Liver (tissue), 9 donors: ENCODE results near the gene NAT14. TPM values are rescaled to one million over a fixed set of nuclear protein-coding genes. Genes with fewer than 3 reads are reported as not detected.
"Not testable (repeated sequence)": the region's sequence is repeated elsewhere in the genome, so short reads cannot be mapped to it uniquely, and the experiment has no call there.

Experiments used
- DNase-seq: peaks from one replicate; pipeline ENCODE4 v3.0.0-alpha.2; 2017; ENCODE audit warnings: low spot score
- H3K27ac ChIP-seq, 2 donors: one replicate each; pipeline ENCODE4 v1.7.0; 2013; ENCODE audit warnings: inconsistent platforms in 2 of 2, low read length in 2 of 2, control low read depth in 1 of 2, low read depth in 1 of 2, mild to moderate bottlenecking in 1 of 2
- H3K27me3 ChIP-seq, 4 donors: one replicate each; pipeline versions ENCODE4 v1.6.1 to v1.7.0; 2013; ENCODE audit warnings: low read length in 3 of 4, inconsistent platforms in 1 of 4, mild to moderate bottlenecking in 1 of 4, moderate library complexity in 1 of 4; ENCODE audit not compliant: control insufficient read depth in 4 of 4, insufficient read depth in 4 of 4
- H3K36me3 ChIP-seq, 4 donors: one replicate each; pipeline versions ENCODE4 v1.6.1 to v1.7.0; 2013; ENCODE audit warnings: low read length in 3 of 4, mild to moderate bottlenecking in 3 of 4, low read depth in 1 of 4, moderate library complexity in 1 of 4; ENCODE audit not compliant: control insufficient read depth in 4 of 4, insufficient read depth in 3 of 4
- H3K4me1 ChIP-seq, 4 donors: one replicate each; pipeline versions ENCODE4 v1.6.1 to v1.7.0; 2013; ENCODE audit warnings: low read length in 3 of 4, mild to moderate bottlenecking in 3 of 4, moderate library complexity in 1 of 4; ENCODE audit not compliant: control insufficient read depth in 4 of 4, insufficient read depth in 4 of 4
- H3K4me3 ChIP-seq, 3 donors: one replicate each; pipeline versions ENCODE4 v1.6.1 to v1.7.0; 2013; ENCODE audit warnings: low read length in 3 of 3, control low read depth in 1 of 3, low read depth in 1 of 3, mild to moderate bottlenecking in 1 of 3
- H3K9ac ChIP-seq, 2 donors: one replicate each; pipeline ENCODE4 v1.7.0; 2013; ENCODE audit warnings: low read length in 2 of 2, mild to moderate bottlenecking in 2 of 2, moderate library complexity in 2 of 2, control low read depth in 1 of 2, low read depth in 1 of 2
- H3K9me3 ChIP-seq, 4 donors: one replicate each; pipeline versions ENCODE4 v1.6.1 to v1.7.0; 2013; ENCODE audit warnings: low read length in 3 of 4; ENCODE audit not compliant: control insufficient read depth in 4 of 4
- ATF3 ChIP-seq: IDR thresholded peaks from 2 replicates; pipeline ENCODE4 v1.6.1; 2016; ENCODE audit warnings: antibody characterized with exemption
- CTCF ChIP-seq: fragments of 150-350 bp; IDR thresholded peaks from 2 replicates; pipeline ENCODE4 v1.5.1; 2017; ENCODE audit warnings: improper control_type of control experiment, low read depth, low read length; ENCODE audit not compliant: missing input control
- EGR1 ChIP-seq, 2 donors: IDR thresholded peaks; 2 replicates each; pipeline ENCODE4 v1.6.1; 2016 to 2018; ENCODE audit warnings: antibody characterized with exemption in 2 of 2, low read depth in 2 of 2
- FOXA1 ChIP-seq: IDR thresholded peaks from 2 replicates; pipeline ENCODE4 v1.6.1; 2016; ENCODE audit warnings: antibody characterized with exemption
- FOXA2 ChIP-seq: IDR thresholded peaks from 2 replicates; pipeline ENCODE4 v1.6.1; 2016; ENCODE audit warnings: antibody characterized with exemption
- GABPA ChIP-seq, 2 donors: IDR thresholded peaks in 1 of 2; conservative IDR thresholded peaks in 1 of 2; 2 replicates each; pipeline ENCODE4 v1.6.1; 2016; ENCODE audit warnings: antibody characterized with exemption in 2 of 2, mild to moderate bottlenecking in 1 of 2, moderate library complexity in 1 of 2
- HNF4G ChIP-seq: IDR thresholded peaks from 2 replicates; pipeline ENCODE4 v1.6.1; 2016; ENCODE audit warnings: antibody characterized with exemption
- MAX ChIP-seq: IDR thresholded peaks from 2 replicates; pipeline ENCODE4 v1.6.1; 2016; ENCODE audit warnings: antibody characterized with exemption
- NR2F2 ChIP-seq: IDR thresholded peaks from 2 replicates; pipeline ENCODE4 v1.6.1; 2016; ENCODE audit warnings: antibody characterized with exemption
- RAD21 ChIP-seq, 2 donors: IDR thresholded peaks; 2 replicates each; pipeline ENCODE4 v1.6.1; 2016; ENCODE audit warnings: antibody characterized with exemption in 2 of 2, mild to moderate bottlenecking in 2 of 2
- REST ChIP-seq: IDR thresholded peaks from 2 replicates; pipeline ENCODE4 v1.6.1; 2016; ENCODE audit warnings: antibody characterized with exemption, mild to moderate bottlenecking
- RXRA ChIP-seq, 2 donors: IDR thresholded peaks; 2 replicates each; pipeline ENCODE4 v1.6.1; 2017 to 2018; ENCODE audit warnings: antibody characterized with exemption in 2 of 2, mild to moderate bottlenecking in 1 of 2
- SP1 ChIP-seq: IDR thresholded peaks from 2 replicates; pipeline ENCODE4 v1.6.1; 2018; ENCODE audit warnings: antibody characterized with exemption, mild to moderate bottlenecking
- TAF1 ChIP-seq: conservative IDR thresholded peaks from 2 replicates; pipeline ENCODE4 v1.6.1; 2016; ENCODE audit warnings: antibody characterized with exemption, mild to moderate bottlenecking
- YY1 ChIP-seq: IDR thresholded peaks from 2 replicates; pipeline ENCODE4 v1.6.1; 2016; ENCODE audit warnings: antibody characterized with exemption, mild to moderate bottlenecking
- ZBTB33 ChIP-seq: IDR thresholded peaks from 2 replicates; pipeline ENCODE4 v1.6.1; 2016; ENCODE audit warnings: antibody characterized with exemption
- WGBS: extraction: QIAGEN DNeasy Blood & Tissue Kit; methylation state at CpG from one replicate; pipeline ENCODE4 v1.1.7; 2013; 5-methylcytosine and 5-hydroxymethylcytosine counted together
- polyA plus RNA-seq, 2 donors: library from polyadenylated mRNA; stranded (reverse) in 1 of 2; unstranded in 1 of 2; fragments of 200-250 nt in 1 of 2; fragments of >200 nt in 1 of 2; fragmentation: Nextera tagmentation in 1 of 2; extraction: Ambion mirVana in 1 of 2; gene quantifications; one replicate each; pipeline versions ENCODE4 v1.2.1 to v1.2.3, GENCODE V29; 2013 to 2015
- total RNA-seq, 2 donors: library from RNA; depleted of rRNA; stranded (reverse); fragments of >200 nt; gene quantifications; one replicate each; pipeline ENCODE4 v1.2.3, GENCODE V29; 2014
- donor health status: healthy.
- donor health status: healthy.
- donor health status: healthy.
- donor health status: healthy.
- donor health status: healthy.

The NAT14 gene
- total and polyA plus RNA-seq, 4 donors, result 1.4 to 3.7 (median 3.0) TPM

- Histone ChIP-seq H3K9me3 (no peaks in the 10 kb centered on the region), H3K27me3 (no peaks in the 10 kb centered on the region), H3K27ac (no peak overlapping the region), H3K9ac (no peak overlapping the region), H3K4me3 (no peak overlapping the region), H3K4me1 (peaks cover 0 to 10% (median 5%) of the 10 kb centered on the region in 4 donors), H3K36me3 (no peaks in the 10 kb centered on the region)
- TF ChIP-seq YY1 (no peak), ATF3 (no peak), HNF4G (no peak), MAX (no peak), RAD21 (IDR thresholded peaks at IDR 0.05) (no peak), SP1 (no peak), REST (no peak), ZBTB33 (no peak), RXRA (IDR thresholded peaks at IDR 0.05) (no peak), EGR1 (IDR thresholded peaks at IDR 0.05; ENCODE audit: low read depth in 2 of 2) (no peak), TAF1 (no peak), FOXA2 (no peak), CTCF (no peak), FOXA1 (no peak), NR2F2 (no peak)
- DNase-seq, result no peak
- 88% methylated on average over 56 of the region's 56 CpGs for WGBS
Observed at GRCh38 chr19:55529636-55530234, 44.7 kb downstream of the NAT14 start.

GRCh38 chr19:55530996-55531395, 46.0 kb downstream of the NAT14 start:
- Histone ChIP-seq H3K9me3 (no peaks in the 10 kb centered on the region), H3K9ac (no peak overlapping the region), H3K4me1 (peaks cover 0 to 7% (median 3%) of the 10 kb centered on the region in 4 donors), H3K27me3 (no peaks in the 10 kb centered on the region), H3K36me3 (no peaks in the 10 kb centered on the region), H3K27ac (no peak overlapping the region), H3K4me3 (no peak overlapping the region)
- 94% methylated on average over 26 of the region's 26 CpGs for WGBS
- TF ChIP-seq ATF3 (no peak), YY1 (no peak), SP1 (no peak), RAD21 (IDR thresholded peaks at IDR 0.05) (no peak), GABPA (IDR thresholded peaks at IDR 0.05 in 1 of 2, conservative IDR thresholded peaks at IDR 0.05 in 1 of 2) (no peak), CTCF (no peak), RXRA (IDR thresholded peaks at IDR 0.05) (no peak), FOXA2 (no peak), TAF1 (no peak), HNF4G (no peak), EGR1 (IDR thresholded peaks at IDR 0.05; ENCODE audit: low read depth in 2 of 2) (no peak)
- no peak for DNase-seq

GRCh38 chr19:55534280-55534679, 49.3 kb downstream of the NAT14 start:
- not testable (repeated sequence) for H3K9ac ChIP-seq, H3K36me3 ChIP-seq, H3K27me3 ChIP-seq, H3K4me3 ChIP-seq, H3K4me1 ChIP-seq, H3K9me3 ChIP-seq, DNase-seq, H3K27ac ChIP-seq
- 91% methylated on average over 7 of the region's 7 CpGs for WGBS
